HG02852 (cell line): ENCODE data around the gene NUP93.
"Not testable (repeated sequence)": the region's sequence is repeated elsewhere in the genome, so short reads cannot be mapped to it uniquely, and the experiment has no call there.

Experiments
- ATAC-seq: cut with Tn5 transposase; IDR thresholded peaks from one replicate; pipeline ENCODE4 v1.9.1; 2021; ENCODE audit warnings: mild to moderate bottlenecking, moderate library complexity; ENCODE audit not compliant: unreplicated experiment

The NUP93 gene

GRCh38 chr16:56775162-56775561 lies 45.2 kb downstream of the NUP93 start:
- ATAC-seq: no peak

- ATAC-seq: no peak
Observed at GRCh38 chr16:56776562-56776961, 46.6 kb downstream of the NUP93 start.

- ATAC-seq: no peak
Observed at GRCh38 chr16:56777001-56777400, 47.1 kb downstream of the NUP93 start.

- no peak for ATAC-seq
Observed at GRCh38 chr16:56777482-56777881, 47.6 kb downstream of the NUP93 start.

DNA sequence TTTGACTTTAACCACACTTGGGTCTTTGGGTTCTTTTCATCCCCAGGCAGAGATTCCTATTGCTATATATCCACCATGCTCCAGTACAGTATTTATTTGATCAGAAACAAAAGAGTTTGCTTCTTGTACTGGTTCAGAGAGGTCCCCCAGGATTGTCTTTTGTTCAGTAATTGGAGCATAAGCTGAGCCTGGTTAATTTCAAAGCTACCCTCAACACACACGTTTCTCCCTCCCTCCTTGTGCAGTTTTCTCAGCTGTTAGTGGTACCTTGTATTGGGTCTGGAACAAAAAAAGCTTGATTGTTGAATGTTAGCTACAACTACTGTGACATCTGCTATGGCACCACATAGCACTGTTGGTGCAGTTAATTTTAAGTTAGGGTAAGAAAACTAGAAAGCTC lies 50.0 kb downstream of the NUP93 start:
- ATAC-seq: no peak

DNA sequence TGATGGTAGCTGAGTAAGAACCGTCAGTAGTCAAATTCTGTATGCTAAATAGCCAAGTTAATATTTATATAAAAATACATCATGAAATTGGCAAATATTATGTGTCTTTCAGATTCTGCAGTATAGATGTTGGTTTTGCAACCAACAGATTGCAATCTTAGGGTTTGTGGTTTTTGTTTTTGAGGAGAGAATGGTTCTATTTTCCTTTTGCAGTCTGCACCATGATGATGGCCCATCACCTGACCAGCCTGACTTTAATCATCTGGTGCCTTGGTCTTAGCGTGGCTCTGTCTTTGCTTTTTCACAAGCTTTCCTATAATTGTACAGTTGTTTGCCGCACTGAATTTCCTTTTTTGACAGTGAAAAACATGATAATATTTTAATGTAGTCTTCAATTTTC lies 50.7 kb downstream of the NUP93 start:
- ATAC-seq: no peak

GRCh38 chr16:56781528-56781961 lies 51.6 kb downstream of the NUP93 start:
- ATAC-seq: no peak

GRCh38 chr16:56783344-56783743 lies 53.4 kb downstream of the NUP93 start:
- no peak for ATAC-seq

DNA sequence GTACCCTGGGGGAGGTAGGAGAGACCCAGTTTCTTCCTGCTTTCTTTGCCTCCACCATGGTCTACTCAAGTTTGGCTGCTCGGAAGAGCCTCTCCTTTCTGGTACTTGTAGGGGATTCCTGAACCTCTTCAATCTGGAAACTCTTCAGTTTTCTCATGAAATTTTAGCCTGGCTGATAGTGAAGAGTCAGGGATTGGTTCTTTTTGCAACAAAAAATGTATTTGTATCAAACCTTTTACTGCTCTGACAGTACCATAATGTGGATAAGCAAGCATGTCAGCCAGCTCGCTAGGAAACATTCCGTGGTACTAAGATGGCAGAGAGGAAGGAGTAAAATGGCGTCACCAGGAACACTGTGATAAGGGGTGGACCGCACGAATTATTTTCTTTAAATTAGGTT lies 55.4 kb downstream of the NUP93 start:
- ATAC-seq: no peak

DNA sequence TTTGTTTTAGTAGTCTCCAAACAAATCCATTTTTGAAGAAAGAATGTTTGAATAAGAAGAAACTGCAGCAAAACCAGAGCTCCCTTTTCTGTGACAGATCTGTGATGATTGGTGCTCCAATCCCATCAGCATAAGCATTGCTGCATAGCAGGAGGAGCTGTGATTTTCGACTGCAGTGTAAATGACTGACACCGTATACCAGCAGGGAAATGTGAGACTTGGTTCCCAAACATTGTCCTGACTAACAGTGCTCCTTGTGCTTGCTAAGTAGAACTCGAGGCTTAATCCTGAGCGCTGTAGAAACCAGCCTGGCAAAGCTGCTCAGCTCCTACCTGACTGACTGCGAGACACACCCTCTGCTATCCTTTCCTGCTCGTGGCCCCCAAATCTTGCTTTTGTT lies 57.2 kb downstream of the NUP93 start:
- no peak for ATAC-seq

GRCh38 chr16:56788435-56788834 lies 58.5 kb downstream of the NUP93 start:
- no peak for ATAC-seq

DNA sequence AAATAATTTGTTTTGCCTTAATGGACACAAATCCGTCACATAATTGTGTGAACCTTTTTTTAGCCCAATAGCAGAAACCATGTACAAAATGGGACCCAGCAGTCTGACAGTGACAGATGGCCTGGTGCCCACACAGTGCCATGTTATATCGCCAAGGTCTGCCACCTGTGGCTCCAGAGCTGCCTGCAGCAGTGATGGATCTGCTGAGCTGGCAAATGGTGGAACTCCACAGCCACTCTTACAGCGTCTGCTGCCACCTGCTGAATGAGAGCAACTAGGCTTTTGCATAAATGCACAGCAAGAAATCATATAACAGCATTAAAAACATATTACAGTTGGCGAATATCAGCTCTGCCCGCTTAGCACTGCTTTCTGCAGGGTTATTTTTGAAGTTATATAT lies 59.4 kb downstream of the NUP93 start:
- ATAC-seq: no peak

DNA sequence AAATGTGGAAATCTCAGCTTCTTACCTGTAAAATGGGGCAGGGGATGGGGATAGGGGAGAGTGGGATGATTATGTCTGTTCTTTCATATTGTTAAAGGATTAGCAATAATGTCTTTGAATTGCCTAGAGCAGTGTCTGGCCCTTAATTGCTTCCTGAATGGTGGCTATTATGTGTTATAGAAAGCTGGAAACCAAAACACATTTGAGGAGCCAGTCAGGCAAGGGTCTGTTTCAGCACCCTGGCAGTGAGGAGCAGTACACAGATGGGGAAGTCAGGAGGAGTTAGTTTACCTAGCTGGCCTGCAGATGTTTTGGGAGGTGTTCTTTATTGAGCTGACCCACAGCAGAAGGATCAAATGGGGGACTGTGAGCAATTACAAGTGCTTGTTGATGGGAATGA lies 63.0 kb downstream of the NUP93 start:
- no peak for ATAC-seq

GRCh38 chr16:56793492-56793891 lies 63.6 kb downstream of the NUP93 start:
- no peak for ATAC-seq

GRCh38 chr16:56795011-56795410 lies 65.1 kb downstream of the NUP93 start:
- no peak for ATAC-seq

DNA sequence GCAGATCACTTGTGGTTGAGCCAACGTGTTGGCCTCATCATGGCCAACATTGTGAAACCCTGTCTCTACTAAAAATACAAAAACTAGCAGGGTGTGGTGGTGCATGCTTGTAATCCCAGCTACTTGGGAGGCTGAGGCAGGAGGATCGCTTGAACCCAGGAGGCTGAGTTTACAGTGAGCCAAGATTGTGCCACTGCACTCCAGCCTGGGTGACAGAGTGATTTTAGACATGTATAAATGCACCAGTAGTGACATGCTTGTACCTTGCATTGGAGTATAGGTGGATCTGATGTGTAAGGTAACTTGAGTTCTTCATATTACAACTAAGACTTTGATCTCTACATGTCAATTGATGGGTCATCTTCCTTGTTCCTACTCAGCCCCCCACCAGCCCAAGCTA lies 67.1 kb downstream of the NUP93 start:
- not testable (repeated sequence) for ATAC-seq

- no peak for ATAC-seq
Observed at GRCh38 chr16:56797861-56798260, 67.9 kb downstream of the NUP93 start.

DNA sequence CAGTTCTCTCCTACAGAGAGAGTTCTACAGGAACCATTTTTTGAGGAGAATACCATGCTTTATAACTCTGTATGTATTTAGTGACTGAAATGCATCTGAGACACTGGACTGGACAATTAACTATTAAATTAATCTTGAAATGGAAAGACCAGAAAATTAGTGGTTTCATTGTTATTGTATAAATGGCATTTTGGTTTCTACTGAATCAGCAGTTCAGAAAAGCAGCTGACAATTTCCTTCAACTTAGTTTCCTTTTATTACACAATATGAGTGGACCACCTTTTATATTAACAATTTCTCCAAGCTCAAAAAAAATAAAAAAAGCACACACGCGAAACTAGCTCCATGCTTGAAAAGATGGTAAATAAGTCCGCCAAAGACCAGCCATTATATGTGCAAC lies 69.0 kb downstream of the NUP93 start:
- no peak for ATAC-seq

DNA sequence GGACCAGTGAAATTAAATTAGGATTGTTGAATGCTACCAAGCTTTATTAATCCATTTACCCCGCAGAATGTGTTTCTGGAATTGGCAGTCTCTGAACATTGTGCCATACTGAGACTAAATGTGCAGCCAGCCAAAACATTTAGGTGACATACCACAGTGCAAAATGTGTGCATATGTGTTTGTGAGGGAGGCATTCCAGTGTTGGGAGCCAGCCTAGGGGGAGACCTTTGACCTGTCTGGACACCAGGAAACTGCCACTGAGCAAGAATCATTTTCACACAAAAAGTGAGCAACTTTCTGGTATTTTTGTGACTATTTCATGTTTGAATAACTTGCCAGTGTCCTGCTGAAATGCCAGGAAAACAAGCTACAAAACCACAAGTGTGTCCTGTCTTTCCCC lies 70.4 kb downstream of the NUP93 start:
- ATAC-seq: no peak

- no peak for ATAC-seq
Observed at GRCh38 chr16:56801762-56802161, 71.8 kb downstream of the NUP93 start.

DNA sequence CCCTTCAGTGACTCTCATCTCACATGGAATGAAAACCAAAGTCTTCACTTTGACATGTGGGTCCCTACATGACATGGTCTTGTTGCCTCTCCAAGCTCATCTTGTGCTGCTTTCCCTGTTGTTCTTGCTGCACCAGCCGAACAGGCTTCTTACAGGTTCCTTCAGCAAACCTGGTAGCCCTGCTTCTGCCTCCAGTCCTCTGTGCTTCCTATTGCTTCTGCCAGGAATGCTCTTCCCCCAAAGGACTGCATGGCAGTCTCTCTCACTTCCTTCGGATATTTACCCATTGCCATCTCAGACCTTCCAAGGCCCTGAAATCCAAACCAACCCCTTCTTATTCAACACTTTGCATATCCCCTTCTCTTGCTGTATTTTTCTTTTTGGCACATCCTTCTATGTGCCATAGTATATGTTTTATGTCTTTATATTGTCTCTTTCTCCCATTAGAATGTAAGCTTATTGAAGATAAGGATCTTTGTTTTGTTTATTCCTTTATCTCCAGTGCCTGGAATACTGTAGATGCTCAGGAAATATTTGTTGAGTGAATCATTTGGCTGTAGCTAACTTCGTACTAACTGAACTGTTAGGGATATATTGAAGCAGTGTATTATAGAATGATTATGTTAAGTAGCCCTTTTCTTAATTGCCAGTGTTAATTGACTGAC lies 77.2 kb downstream of the NUP93 start:
- no peak for ATAC-seq

DNA sequence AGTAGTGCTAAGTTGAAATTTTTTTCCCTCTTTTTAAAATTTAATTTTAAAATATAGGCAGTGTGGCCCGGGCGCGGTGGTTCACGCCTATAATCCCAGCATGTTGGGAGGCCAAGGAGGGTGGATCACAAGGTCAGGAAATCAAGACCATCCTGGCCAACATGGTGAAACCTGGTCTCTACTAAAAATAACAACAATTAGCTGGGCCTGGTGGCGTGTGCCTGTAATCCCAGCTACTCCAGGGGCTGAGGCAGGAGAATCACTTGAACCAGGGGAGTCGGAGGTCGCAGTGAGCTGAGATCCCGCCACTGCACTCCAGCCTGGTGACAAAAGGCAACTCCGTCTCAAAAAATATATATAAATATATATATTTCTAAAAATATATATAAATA lies 77.7 kb downstream of the NUP93 start:
- ATAC-seq: not testable (repeated sequence)

DNA sequence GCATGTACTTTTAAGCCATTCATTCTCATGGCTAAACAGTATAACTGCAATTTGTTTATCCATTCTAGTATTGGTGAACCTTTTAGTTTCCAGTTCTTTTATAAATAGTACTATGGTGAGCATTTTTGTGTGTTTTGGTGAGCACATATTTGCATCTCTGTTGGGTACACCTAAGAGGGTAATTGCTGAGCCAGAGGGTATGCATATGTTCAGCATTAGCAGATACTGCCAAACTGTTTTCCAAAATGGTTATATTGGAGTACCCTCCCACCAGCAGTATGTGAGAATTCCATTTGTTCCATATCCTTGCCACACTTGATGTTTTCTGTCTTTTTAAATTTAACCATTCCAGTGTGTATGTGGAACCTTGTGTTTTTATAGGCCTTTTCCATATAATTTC lies 81.0 kb downstream of the NUP93 start:
- no peak for ATAC-seq
